Inflammatory macrophage treated with lipopolysaccharide for 4 hours (primary cell): ENCODE data around the gene CD14.
"Not testable (repeated sequence)": the region's sequence is repeated elsewhere in the genome, so short reads cannot be mapped to it uniquely, and the experiment has no call there.

Experiments
- DNase-seq: peaks from one replicate; pipeline ENCODE4 v3.0.0-alpha.2; 2020

Gene CD14

GRCh38 chr5:140593070-140593469, 39.9 kb downstream of the CD14 start:
- DNase-seq, result not testable (repeated sequence)

- DNase-seq, result peak; percentile 78
Observed at GRCh38 chr5:140591747-140592372, 41.1 kb downstream of the CD14 start.

GRCh38 chr5:140590861-140591260, 42.1 kb downstream of the CD14 start:
- no peak for DNase-seq

- peak; percentile 87 for DNase-seq
Observed at GRCh38 chr5:140588311-140589070, 44.5 kb downstream of the CD14 start.

GRCh38 chr5:140587495-140587894, 45.5 kb downstream of the CD14 start:
- no peak for DNase-seq
